ENCODE data around the gene FHAD1.

Gene FHAD1

GRCh38 chr1:15309687-15310086, 62.7 kb downstream of the FHAD1 start:
- no peak for DNase-seq

GRCh38 chr1:15310544-15310943, 63.5 kb downstream of the FHAD1 start:
- DNase-seq: no peak

- DNase-seq: no peak
These were observed 64.2 kb downstream of the FHAD1 start for GRCh38 chr1:15311122-15311822.

- DNase-seq: peak; percentile 5
These were observed 64.9 kb downstream of the FHAD1 start for GRCh38 chr1:15311880-15312279.

- DNase-seq: no peak
These were observed 65.8 kb downstream of the FHAD1 start for GRCh38 chr1:15312626-15313411.

GRCh38 chr1:15314328-15315281, 67.6 kb downstream of the FHAD1 start:
- DNase-seq: no peak

GRCh38 chr1:15315815-15316214, 68.8 kb downstream of the FHAD1 start:
- no peak for DNase-seq

GRCh38 chr1:15316510-15316909, 69.5 kb downstream of the FHAD1 start:
- DNase-seq: no peak

GRCh38 chr1:15320267-15320666, 73.2 kb downstream of the FHAD1 start:
- DNase-seq: no peak

- no peak for DNase-seq
These were observed 74.6 kb downstream of the FHAD1 start for GRCh38 chr1:15321601-15322000.

- DNase-seq: no peak
These were observed 75.8 kb downstream of the FHAD1 start for GRCh38 chr1:15322648-15323350.

GRCh38 chr1:15323351-15323988, 76.4 kb downstream of the FHAD1 start:
- DNase-seq: peak; percentile 76

- DNase-seq: peak; percentile 52
These were observed 77.2 kb downstream of the FHAD1 start for GRCh38 chr1:15323989-15324868.

GRCh38 chr1:15324869-15325335, 77.9 kb downstream of the FHAD1 start:
- DNase-seq: no peak

GRCh38 chr1:15325375-15326085, 78.5 kb downstream of the FHAD1 start:
- DNase-seq: no peak

GRCh38 chr1:15326691-15327588, 79.9 kb downstream of the FHAD1 start:
- peak; percentile 92 for DNase-seq

- DNase-seq: peak; percentile 75
These were observed 81.5 kb downstream of the FHAD1 start for GRCh38 chr1:15328351-15329103.

- no peak for DNase-seq
These were observed 82.2 kb downstream of the FHAD1 start for GRCh38 chr1:15329104-15329820.

All from fibroblast of upper back skin (primary cell).